GM19467 (cell line): ENCODE data around the gene PLCB1.
"Not testable (repeated sequence)": the region's sequence is repeated elsewhere in the genome, so short reads cannot be mapped to it uniquely, and the experiment has no call there.

Experiments used
- ATAC-seq: cut with Tn5 transposase; IDR thresholded peaks from one replicate; pipeline ENCODE4 v1.9.1; 2021; ENCODE audit warnings: mild to moderate bottlenecking, moderate library complexity; ENCODE audit not compliant: unreplicated experiment

PLCB1 gene

GRCh38 chr20:8853211-8853610 lies 721.1 kb downstream of the PLCB1 start:
- not testable (repeated sequence) for ATAC-seq

- peak; percentile 89 for ATAC-seq
Observed at GRCh38 chr20:8853805-8854338, 721.8 kb downstream of the PLCB1 start.

- no peak for ATAC-seq
Observed at GRCh38 chr20:8854571-8854970, 722.5 kb downstream of the PLCB1 start.

- ATAC-seq = no peak
Observed at GRCh38 chr20:8855315-8855714, 723.2 kb downstream of the PLCB1 start.

DNA sequence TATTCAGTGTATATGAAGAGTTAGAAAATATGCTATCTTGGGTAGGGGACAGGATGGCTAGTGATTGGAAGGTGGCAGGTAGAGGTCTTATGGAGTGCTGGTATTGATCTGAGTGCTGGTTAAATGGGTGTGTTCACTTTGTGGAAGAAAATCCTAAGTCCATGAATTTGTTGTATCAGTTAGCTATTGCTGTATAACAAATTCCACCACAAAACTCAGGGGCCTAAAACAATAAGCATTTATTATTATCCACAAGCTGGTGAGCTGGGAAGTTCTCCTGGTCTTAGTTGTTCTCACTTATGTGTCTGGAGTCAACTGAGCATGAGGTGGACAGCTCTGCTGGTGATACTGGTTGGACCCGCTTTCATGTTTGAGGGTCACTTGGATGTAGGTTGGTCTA lies 724.6 kb downstream of the PLCB1 start:
- no peak for ATAC-seq

GRCh38 chr20:8858181-8858787 lies 726.2 kb downstream of the PLCB1 start:
- no peak for ATAC-seq

DNA sequence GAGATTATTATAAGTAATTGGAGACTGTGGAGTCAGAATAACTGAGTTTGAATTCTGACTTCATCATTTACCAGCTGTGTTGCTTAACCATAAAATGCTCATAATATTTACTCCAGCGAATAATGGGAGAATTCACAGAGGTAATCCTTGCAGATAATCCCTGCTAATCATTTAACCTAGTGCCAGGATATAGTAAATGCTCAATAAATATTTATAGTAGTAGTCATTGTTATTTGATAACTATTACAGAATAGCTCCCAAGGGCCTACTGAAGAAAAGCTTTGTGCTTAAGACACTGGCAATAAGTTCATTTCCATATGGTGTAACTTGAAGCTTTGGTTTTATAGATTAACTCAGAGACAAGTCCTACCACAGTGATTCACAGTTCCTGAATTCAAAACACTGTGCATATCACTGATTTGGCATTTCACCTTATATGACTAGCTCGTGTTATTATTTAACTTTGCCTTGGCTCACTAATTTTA lies 728.0 kb downstream of the PLCB1 start:
- ATAC-seq = peak; percentile 93

DNA sequence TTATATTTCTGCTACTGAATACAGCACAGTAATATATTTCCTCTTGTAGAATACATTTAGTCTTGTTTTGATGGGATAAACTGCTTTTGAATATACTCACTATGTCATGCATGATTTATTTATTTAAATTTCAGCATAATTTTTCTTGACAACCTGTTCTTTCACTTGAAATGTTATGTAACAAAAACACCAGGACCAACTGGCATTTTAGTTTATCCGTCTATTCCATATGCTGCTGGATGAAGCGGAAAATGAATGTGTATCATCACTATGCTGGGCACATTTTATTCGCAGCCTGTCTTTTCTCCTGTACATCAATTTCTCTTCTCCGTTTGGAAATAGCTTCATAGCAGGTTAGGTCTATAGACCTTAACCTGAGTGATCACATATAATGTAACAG lies 730.0 kb downstream of the PLCB1 start:
- ATAC-seq = no peak

- no peak for ATAC-seq
Observed at GRCh38 chr20:8865636-8866035, 733.6 kb downstream of the PLCB1 start.

- ATAC-seq = no peak
Observed at GRCh38 chr20:8867038-8867740, 735.1 kb downstream of the PLCB1 start.

DNA sequence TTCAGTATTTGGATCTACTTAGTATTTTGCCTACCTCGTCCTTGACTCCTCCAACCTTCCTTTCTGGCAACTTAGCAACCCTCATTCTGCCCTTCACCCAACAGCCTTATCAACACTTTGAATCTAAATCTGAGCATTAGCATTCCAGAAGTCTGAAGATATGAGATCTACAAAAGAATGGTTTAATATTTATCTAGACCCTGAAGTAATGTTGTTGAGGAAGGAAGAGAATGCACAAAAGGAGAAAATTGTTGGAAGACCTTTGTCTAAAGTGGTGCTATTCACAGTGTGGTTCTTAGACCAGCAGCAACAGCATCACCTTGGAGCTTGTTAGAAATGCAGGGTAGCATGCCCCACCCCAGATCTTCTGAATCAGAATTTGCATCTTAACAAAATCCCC lies 738.6 kb downstream of the PLCB1 start:
- ATAC-seq = no peak

DNA sequence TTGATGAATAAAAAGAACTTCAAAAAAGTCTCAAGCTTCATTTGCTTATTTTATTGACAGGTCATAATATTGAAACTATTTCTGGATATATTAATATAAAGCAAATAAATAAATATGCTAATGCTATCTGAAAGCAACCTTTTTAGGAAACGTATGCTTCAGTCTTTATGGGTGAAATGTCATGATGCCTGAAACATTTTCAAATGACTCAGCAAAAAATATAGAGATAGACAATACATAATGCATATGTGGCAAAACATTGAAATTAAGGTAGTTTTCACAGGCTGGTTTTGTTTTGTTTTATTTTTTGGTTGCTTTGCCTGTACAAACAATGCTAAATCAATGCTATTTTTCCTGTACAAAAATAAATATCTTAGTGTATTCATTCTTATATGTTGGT lies 742.4 kb downstream of the PLCB1 start:
- no peak for ATAC-seq

DNA sequence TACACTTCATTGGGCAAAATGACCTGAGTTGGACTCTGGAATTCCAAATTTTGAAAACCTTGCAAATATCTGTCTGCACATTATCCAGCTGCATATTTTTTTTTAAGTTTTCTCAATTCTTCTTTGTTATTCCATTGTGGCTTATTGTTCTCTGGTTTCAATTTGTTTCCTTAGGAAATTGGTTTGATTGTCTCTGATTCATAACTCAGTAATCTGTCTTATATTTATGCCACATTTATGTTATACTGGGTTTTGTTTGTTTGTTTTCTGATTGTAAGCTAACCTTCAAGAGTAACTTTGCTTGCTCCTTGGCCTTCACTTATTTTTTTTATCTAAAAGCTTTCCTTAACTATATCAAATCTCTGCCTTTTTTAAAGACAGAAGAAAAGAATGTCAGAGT lies 743.5 kb downstream of the PLCB1 start:
- ATAC-seq = no peak

DNA sequence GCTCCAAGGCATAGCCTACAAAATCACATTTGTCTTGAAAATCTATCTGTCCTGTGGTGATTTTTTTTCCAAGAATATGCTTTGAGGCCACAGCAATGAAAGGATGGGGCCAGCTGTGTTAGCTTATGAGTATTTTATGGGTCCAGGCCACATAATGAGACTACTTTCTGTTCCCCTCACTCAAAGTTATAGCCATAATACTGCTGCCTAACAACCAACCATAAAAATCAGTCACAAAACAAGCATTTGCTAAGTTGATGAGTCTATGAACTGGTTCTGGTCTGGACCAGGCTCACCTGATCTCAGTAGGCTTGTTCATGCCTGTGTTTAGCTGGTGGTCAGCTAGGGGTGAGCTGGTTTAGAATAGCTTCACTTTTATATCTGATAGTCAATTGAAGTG lies 744.3 kb downstream of the PLCB1 start:
- no peak for ATAC-seq

- no peak for ATAC-seq
Observed at GRCh38 chr20:8877294-8877693, 745.2 kb downstream of the PLCB1 start.

GRCh38 chr20:8879669-8880068 lies 747.6 kb downstream of the PLCB1 start:
- ATAC-seq = no peak

- no peak for ATAC-seq
Observed at GRCh38 chr20:8880085-8880853, 748.2 kb downstream of the PLCB1 start.

DNA sequence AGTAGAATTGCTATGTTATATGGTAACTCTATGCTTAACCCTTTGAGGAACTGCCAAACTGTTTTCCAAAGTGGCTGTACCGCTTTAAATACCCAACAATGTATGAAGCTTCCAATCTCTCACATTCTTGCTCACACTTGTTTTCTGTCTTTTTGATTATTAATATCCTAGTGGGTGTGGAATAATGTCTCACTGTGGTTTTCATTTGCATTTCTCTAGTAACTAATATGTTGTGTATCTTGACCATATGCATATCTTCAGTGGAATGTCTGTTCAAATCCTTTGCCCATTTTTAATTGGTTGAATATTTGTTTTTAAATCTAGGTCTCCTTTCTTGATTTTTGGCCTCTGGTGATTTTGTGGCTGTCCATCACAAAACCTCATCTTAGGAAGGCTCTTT lies 759.0 kb downstream of the PLCB1 start:
- ATAC-seq = no peak

GRCh38 chr20:8895472-8895871 lies 763.4 kb downstream of the PLCB1 start:
- no peak for ATAC-seq

GRCh38 chr20:8898823-8899222 lies 766.8 kb downstream of the PLCB1 start:
- no peak for ATAC-seq

DNA sequence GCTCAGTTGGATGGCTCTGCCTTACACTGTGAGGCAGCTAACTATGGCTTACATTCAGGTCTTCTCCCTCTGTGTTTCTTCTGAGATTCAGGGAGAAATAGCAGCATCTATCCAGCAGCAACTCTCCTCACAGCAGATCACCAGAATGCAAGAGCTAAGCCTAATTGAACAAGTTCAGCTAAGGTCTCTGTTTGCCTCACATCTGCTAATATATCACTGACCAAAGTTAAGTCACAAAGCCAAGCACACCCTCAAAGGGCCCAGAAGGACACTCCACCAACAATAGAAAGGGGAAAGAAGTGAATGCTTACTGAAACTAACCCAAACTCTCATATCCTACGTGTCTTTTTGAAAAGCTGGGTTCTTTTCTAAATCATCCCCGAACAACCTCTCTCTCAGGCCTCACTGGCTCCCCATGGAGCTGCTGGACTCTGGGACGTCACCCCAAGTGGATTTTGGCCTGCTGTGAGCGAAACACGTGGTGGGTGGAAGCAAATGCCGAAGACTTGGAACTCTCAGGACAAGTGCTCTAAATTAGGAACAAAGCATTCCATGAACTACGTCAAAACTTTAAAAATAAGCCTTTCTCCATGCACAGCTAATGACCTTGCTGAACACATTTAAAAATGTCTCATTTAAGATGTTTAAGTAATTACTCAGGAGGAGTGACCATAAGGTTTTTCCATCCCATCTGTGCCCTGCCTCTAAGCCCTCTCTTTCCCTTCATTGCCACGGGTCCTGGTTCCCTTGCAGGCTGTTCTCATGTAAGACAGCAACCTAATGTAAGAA lies 769.4 kb downstream of the PLCB1 start:
- ATAC-seq = no peak
